AG04449 (cell line): Measurements from ENCODE around the gene FLAD1.

ENCODE experiments used
- CTCF ChIA-PET: fragments of 350-600 bp; formaldehyde crosslinking; extraction: SDS; loops from one replicate; lab custom pipeline; 2021; ENCODE audit warnings: antibody characterized with exemption; lab: Yijun Ruan, JAX
- POLR2A ChIA-PET: fragments of 400-600, 350-600 bp; formaldehyde crosslinking; extraction: SDS; loops from one replicate; lab custom pipeline; 2020; ENCODE audit warnings: antibody characterized with exemption, inconsistent platforms; lab: Yijun Ruan, JAX
- DNase-seq: peaks from one replicate; pipeline ENCODE4 v3.0.0-alpha.2; 2010; ENCODE audit warnings: low read depth, low spot score
- H3K4me3 ChIP-seq: 2 replicates; pipeline ENCODE4 v1.5.1; 2011; ENCODE audit warnings: low read depth, mild to moderate bottlenecking, control low read depth, low read length
- TF ChIP-seq, protein P1 (sequence below): IDR thresholded peaks from one replicate; pipeline ENCODE4 v1.5.1; 2011; ENCODE audit warnings: mild to moderate bottlenecking, moderate library complexity, low read length, control low read depth, inconsistent platforms; ENCODE audit not compliant: insufficient read depth; ENCODE audit errors: missing control alignments

The FLAD1 gene

DNA sequence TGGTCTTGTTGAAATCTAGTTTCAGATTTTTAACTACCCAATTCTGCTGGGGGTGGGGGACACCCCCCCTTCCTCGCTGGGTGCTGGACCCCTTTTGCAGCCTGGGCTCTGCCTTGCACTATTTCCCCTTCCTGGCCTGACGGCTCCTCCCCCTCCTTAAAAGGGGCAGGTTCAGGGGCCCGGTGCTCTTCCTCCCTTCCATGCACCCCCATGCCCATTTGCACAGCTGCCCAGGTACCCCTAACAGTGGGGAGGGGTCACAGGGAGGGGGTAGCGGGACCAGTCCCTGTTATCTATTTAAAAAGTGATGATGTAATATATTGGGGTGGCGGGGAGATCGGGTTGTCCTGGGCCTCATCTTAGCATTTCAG, 34.8 kb downstream of the FLAD1 start:
- ChIA-PET CTCF (interaction anchor here (0.6 to 10.5 kb wide), 30 partner anchors 10 to 429 kb away, joined by 3 to 244 read pairs (median 5); partner anchors contain the start of genes ADAM15, FLAD1, LENEP and PBXIP1), POLR2A (interaction anchor here (0.5 to 1.6 kb wide), 5 partner anchors 17 to 62 kb away, joined by 3 to 6 read pairs (median 4); partner anchors contain the start of genes PBXIP1 and SHC1)
- no peak for DNase-seq
- TF ChIP-seq, protein P1, sequence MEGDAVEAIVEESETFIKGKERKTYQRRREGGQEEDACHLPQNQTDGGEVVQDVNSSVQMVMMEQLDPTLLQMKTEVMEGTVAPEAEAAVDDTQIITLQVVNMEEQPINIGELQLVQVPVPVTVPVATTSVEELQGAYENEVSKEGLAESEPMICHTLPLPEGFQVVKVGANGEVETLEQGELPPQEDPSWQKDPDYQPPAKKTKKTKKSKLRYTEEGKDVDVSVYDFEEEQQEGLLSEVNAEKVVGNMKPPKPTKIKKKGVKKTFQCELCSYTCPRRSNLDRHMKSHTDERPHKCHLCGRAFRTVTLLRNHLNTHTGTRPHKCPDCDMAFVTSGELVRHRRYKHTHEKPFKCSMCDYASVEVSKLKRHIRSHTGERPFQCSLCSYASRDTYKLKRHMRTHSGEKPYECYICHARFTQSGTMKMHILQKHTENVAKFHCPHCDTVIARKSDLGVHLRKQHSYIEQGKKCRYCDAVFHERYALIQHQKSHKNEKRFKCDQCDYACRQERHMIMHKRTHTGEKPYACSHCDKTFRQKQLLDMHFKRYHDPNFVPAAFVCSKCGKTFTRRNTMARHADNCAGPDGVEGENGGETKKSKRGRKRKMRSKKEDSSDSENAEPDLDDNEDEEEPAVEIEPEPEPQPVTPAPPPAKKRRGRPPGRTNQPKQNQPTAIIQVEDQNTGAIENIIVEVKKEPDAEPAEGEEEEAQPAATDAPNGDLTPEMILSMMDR, result no peak
- peak overlapping the region; percentile 43 for H3K4me3 ChIP-seq

DNA sequence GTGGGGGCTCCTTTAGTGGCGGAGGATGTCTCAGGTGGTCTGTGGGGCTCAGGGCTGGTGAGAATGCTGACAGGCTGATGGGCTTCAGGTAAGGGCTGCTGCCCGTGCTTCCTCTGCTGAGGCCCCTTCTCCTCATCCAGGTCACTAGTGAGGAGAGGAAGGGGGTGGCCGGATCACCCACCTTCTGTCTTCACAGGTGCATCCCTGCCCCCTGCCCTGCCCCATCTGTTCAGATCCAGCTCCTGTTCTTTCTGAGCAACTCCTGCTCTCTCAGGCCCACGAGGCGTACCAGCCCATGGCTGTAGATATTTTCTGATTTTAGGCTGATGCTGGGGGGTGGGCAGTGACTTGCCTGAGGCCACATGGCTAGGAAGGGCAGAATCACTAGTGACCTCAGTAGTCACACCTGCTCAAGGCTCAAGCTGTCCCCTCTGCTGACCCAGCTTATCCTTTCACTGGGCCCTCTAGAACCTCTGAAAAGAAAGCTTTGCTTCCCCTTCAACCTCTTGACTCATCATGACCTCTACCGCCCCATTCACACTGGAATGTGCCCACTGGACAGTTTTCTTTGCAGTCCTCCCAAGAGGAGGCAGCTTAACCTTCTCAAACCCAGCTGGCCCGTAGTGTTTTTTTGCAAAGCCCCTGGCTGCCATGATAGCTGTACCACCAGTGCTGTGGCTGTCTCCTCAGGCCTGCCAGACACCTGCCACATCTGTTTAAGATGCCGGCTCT, 35.6 kb downstream of the FLAD1 start:
- ChIA-PET POLR2A (interaction anchor here (1.5 kb wide), 1 partner anchor 48 kb away, joined by 5 read pairs; the partner anchor contains the start of gene SHC1), CTCF (interaction anchor here (1.0 to 10.5 kb wide), 17 partner anchors 9 to 174 kb away, joined by 3 to 244 read pairs (median 7); partner anchors contain the start of genes ADAM15, DCST1, DCST2 and KRTCAP2)
- no peak overlapping the region for H3K4me3 ChIP-seq
- TF ChIP-seq, protein P1, result no peak
- no peak for DNase-seq

DNA sequence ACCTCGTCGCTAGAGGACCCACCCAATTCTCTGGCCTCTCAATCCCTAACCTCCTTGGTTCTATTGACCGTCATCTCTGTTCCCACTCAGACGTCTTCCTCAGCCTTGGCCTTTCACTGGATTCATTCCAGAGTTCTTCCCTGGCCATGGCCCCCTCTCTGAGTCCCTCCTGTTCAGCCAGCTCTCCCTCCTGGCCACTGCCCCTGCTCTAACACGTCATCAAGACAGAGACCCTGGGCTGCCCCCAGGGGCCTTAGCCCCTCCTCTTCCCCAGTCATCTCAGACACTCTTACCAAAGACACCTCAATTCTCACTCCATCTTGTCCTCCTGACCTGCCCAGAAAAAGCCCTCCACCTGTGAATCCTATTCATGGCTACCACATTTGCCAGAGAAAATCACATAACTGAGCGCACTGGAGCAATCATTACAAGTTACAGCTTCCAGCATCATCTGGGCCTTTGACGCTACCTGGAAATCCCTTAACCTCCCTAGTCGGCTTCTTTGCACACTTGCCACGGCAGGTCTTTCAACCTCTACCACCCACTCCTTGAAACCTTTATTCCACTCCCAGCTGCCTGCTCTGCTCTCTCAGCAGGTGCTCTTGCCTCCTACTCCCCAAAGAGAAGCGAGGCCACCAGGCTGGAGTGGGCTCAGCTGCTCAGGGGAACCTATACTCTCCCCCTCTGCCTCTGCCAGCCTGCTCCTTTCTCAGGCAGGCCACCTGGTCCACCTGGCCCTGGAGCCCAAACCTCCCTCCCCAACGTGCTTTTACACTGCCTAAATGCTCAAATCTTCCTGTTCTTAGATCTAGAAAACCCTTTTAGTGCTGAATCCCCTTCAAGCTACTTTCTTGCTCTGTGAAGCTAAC, 36.5 kb downstream of the FLAD1 start:
- TF ChIP-seq, protein P1, result no peak
- no peak for DNase-seq
- ChIA-PET CTCF (interaction anchor here (0.7 to 10.5 kb wide), 15 partner anchors 9 to 192 kb away, joined by 3 to 244 read pairs (median 5); partner anchors contain the start of genes ADAM15, DCST1, DCST2 and KRTCAP2), POLR2A (interaction anchor here (1.5 kb wide), 1 partner anchor 49 kb away, joined by 5 read pairs; the partner anchor contains the start of gene SHC1)
- H3K4me3 ChIP-seq, result no peak overlapping the region

DNA sequence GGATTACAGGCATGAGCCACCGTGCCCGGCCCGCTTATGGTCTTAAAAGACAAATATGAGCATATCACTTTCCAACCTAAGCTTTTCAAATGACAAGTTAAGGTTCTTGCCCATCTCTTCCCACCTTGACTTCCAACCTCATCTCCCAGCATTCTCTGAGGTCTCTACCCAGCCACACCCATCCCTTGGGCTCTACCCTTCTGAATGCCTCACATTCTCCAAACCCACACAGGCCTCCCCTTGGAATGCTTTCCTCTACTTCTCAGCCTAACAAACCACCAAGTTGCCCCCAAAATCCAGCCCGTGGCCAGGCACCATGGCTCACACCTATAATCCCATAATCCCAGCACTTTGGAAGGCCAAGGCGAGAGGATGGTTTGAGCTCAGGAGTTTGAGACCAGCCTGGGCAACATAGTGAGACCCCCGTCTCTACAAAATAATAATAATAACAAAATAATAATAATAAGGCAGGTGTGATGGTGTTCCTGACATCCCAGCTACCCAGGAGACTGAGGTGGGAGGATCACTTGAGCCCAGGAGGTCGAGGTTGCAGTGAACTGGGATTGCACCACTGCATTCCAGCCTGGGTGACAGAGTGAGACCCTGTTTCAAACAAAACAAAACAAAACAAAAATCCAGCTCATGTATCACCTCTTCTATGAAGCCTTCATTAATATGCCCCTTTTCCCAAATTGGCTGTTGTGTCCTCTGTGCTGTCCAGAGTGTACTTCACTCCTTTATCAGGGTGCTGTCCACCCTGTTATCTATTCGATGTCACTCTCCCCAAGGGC, 39.2 kb downstream of the FLAD1 start:
- no peak overlapping the region for H3K4me3 ChIP-seq
- POLR2A ChIA-PET, result no interaction called here
- CTCF ChIA-PET, result interaction anchor here (0.9 to 10.5 kb wide), 9 partner anchors 9 to 77 kb away, joined by 3 to 244 read pairs (median 4); partner anchors contain the start of genes ADAM15, LENEP, PBXIP1 and ZBTB7B
- TF ChIP-seq, protein P1, result no peak
- DNase-seq, result no peak

DNA sequence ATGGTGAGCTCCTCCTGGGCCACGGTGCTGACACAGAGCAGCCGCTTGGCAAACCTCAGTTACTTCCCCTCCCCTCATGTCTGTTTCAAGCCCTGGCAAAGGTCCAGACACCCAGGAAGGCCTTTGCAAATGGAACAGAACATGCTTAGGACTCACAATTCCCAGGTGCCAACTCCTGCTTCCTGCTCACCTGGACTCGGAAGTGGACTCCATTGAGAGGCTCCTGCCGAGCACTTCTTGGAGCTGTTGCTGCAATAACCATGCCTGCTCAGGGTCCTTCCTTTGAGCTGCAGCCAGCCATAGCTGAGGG, 39.7 kb downstream of the FLAD1 start:
- no peak overlapping the region for H3K4me3 ChIP-seq
- ChIA-PET POLR2A (no interaction called here), CTCF (interaction anchor here (0.9 to 10.5 kb wide), 7 partner anchors 20 to 78 kb away, joined by 3 to 244 read pairs (median 4); partner anchors contain the start of genes ADAM15, LENEP and ZBTB7B)
- no peak for DNase-seq
- TF ChIP-seq, protein P1, result no peak
